Keratinocyte (primary cell): ENCODE data around the gene RITA1. TPM values are rescaled to one million over a fixed set of nuclear protein-coding genes. Genes with fewer than 3 reads are reported as not detected.

Source experiments
- DNase-seq: peaks from one replicate; pipeline ENCODE4 v3.0.0-alpha.2; 2011; ENCODE audit warnings: low read depth, missing footprints, low spot score
- FAIRE-seq: peaks from 2 replicates; lab custom pipeline; 2011; peaks lifted over from hg19 to GRCh38; lab: Jason Lieb, UNC
- H2AFZ ChIP-seq: 2 replicates; pipeline ENCODE4 v1.6.0; 2012; ENCODE audit warnings: low read length, control low read depth, inconsistent platforms; ENCODE audit not compliant: control insufficient read depth
- H3K27ac ChIP-seq: 2 replicates; pipeline ENCODE4 v1.5.1; 2011; ENCODE audit warnings: low read length; ENCODE audit not compliant: control insufficient read depth, insufficient read depth
- H3K27me3 ChIP-seq: 3 replicates; pipeline ENCODE4 v1.6.0; 2011; ENCODE audit warnings: low read length; ENCODE audit not compliant: control insufficient read depth, insufficient read depth; ENCODE audit errors: extremely low read depth
- H3K36me3 ChIP-seq, 2 experiments: 2 replicates in 1 of 2; 3 replicates in 1 of 2; pipeline ENCODE4 v1.5.1; 2011; ENCODE audit warnings: low read length in 2 of 2, mild to moderate bottlenecking in 1 of 2; ENCODE audit not compliant: control insufficient read depth in 2 of 2, insufficient read depth in 2 of 2; ENCODE audit errors: extremely low read depth in 1 of 2
- H3K4me1 ChIP-seq: 3 replicates; pipeline ENCODE4 v1.5.1; 2011; ENCODE audit warnings: low read length; ENCODE audit not compliant: control insufficient read depth, insufficient read depth; ENCODE audit errors: extremely low read depth
- H3K4me2 ChIP-seq: 3 replicates; pipeline ENCODE4 v1.6.0; 2011; ENCODE audit warnings: low read depth, low read length; ENCODE audit not compliant: control insufficient read depth, insufficient read depth; ENCODE audit errors: extremely low read depth
- H3K4me3 ChIP-seq, 3 experiments: fragments of 200-600 bp in 1 of 3; sonication (generic) in 1 of 3; 2 replicates in 2 of 3; 3 replicates in 1 of 3; pipeline ENCODE4 v1.5.1; 2011 to 2016; ENCODE audit warnings: low read length in 3 of 3, mild to moderate bottlenecking in 3 of 3, control low read depth in 2 of 3, inconsistent platforms in 1 of 3, low read depth in 1 of 3, mixed read lengths in 1 of 3, mixed run types in 1 of 3, moderate library complexity in 1 of 3; ENCODE audit not compliant: control insufficient read depth in 2 of 3, insufficient read depth in 2 of 3; ENCODE audit errors: extremely low read depth in 1 of 3
- H3K79me2 ChIP-seq: 2 replicates; pipeline ENCODE4 v1.6.0; 2012; ENCODE audit warnings: low read length; ENCODE audit not compliant: control insufficient read depth, insufficient read depth
- H3K9ac ChIP-seq: 3 replicates; pipeline ENCODE4 v1.6.0; 2011; ENCODE audit warnings: low read length; ENCODE audit not compliant: control insufficient read depth, insufficient read depth; ENCODE audit errors: extremely low read depth
- H3K9me1 ChIP-seq: 3 replicates; pipeline ENCODE4 v1.6.0; 2011; ENCODE audit warnings: low read length; ENCODE audit not compliant: control insufficient read depth, insufficient read depth; ENCODE audit errors: extremely low read depth
- H3K9me3 ChIP-seq: 2 replicates; pipeline ENCODE4 v1.5.1; 2012; ENCODE audit warnings: low read depth, low read length; ENCODE audit not compliant: control insufficient read depth
- H4K20me1 ChIP-seq: 3 replicates; pipeline ENCODE4 v1.6.0; 2011; ENCODE audit warnings: low read length; ENCODE audit not compliant: control insufficient read depth, insufficient read depth; ENCODE audit errors: extremely low read depth
- CTCF ChIP-seq, 3 experiments: IDR thresholded peaks in 1 of 3; conservative IDR thresholded peaks in 1 of 3; optimal IDR thresholded peaks in 1 of 3; 2 replicates in 2 of 3; 3 replicates in 1 of 3; pipeline versions ENCODE3 to v1.5.1; 2011; ENCODE audit warnings: low read length in 3 of 3, mild to moderate bottlenecking in 3 of 3, moderate library complexity in 2 of 3, control low read depth in 1 of 3, inconsistent platforms in 1 of 3; ENCODE audit not compliant: insufficient read depth in 2 of 3; ENCODE audit errors: extremely low read depth in 1 of 3
- EZH2 ChIP-seq: IDR thresholded peaks from one replicate; pipeline ENCODE4 v1.6.1; 2012; ENCODE audit warnings: inconsistent platforms, mild to moderate bottlenecking, low read length, moderate library complexity
- dilution Hi-C: fragments of 300-500 bp; cut with MboI; formaldehyde crosslinking; loops from one replicate; pipeline ENCODE4 v1.7.0; 2020; ENCODE audit warnings: low sequenced_read_pairs; ENCODE audit not compliant: extremely low pct_ligation_motif_present
- polyA plus RNA-seq, 5 experiments: library from polyadenylated mRNA; depleted of rRNA in 3 of 5; stranded (reverse) in 3 of 5; stranded (forward) in 1 of 5; unstranded in 1 of 5; fragments of >200 nt; gene quantifications; 1 replicate in 1 of 5; 2 replicates in 3 of 5; 3 replicates in 1 of 5; pipeline versions ENCODE4 v1.2.1 to v1.2.3, GENCODE V29; 2011 to 2012; ENCODE audit warnings: missing spikeins in 2 of 5, low read depth in 1 of 5, low replicate concordance in 1 of 5

The RITA1 gene
- polyA plus RNA-seq, 1 donor (not counting 4 experiments of a cell fraction or from before 2014, with no cell fraction given) = 11.8 TPM

GRCh38 chr12:113172185-113172584, 13.3 kb upstream of the RITA1 start:
- no peak overlapping the region for H3K9ac ChIP-seq
- dilution Hi-C loops = loop anchor here (25.0 kb wide), 1 partner anchor 110 kb away; the partner anchor contains the start of gene DTX1
- H3K9me1 ChIP-seq = no peaks in the 10 kb centered on the region
- FAIRE-seq (no peak), DNase-seq (no peak)
- no peak overlapping the region for H3K27ac ChIP-seq
- no peaks in the 10 kb centered on the region for H3K27me3 ChIP-seq
- no peak overlapping the region for H3K4me3 ChIP-seq
- H3K4me1 ChIP-seq = no peaks in the 10 kb centered on the region
- no peaks in the 10 kb centered on the region for H4K20me1 ChIP-seq
- H3K4me2 ChIP-seq = no peak overlapping the region
- TF ChIP-seq EZH2 (no peak), CTCF (optimal IDR thresholded peaks at IDR 0.05 in 1 of 3, IDR thresholded peaks at IDR 0.05 in 1 of 3, conservative IDR thresholded peaks at IDR 0.05 in 1 of 3; ENCODE audit: extremely low read depth in 1 of 3, insufficient read depth in 2 of 3, low read length in 3 of 3) (no peak)
- H3K79me2 ChIP-seq = no peaks in the 10 kb centered on the region
- H3K36me3 ChIP-seq = peaks cover 50 to 59% of the 10 kb centered on the region in 2 experiments
- no peaks in the 10 kb centered on the region for H3K9me3 ChIP-seq
- H2AFZ ChIP-seq = no peak overlapping the region

GRCh38 chr12:113173081-113173698, 12.3 kb upstream of the RITA1 start:
- H3K4me2 ChIP-seq = no peak overlapping the region
- H3K9me1 ChIP-seq = no peaks in the 10 kb centered on the region
- H3K4me3 ChIP-seq = no peak overlapping the region
- H4K20me1 ChIP-seq = peaks cover 2% of the 10 kb centered on the region
- dilution Hi-C loops = loop anchor here (25.0 kb wide), 1 partner anchor 111 kb away; the partner anchor contains the start of gene DTX1
- H3K27me3 ChIP-seq = no peaks in the 10 kb centered on the region
- H3K79me2 ChIP-seq = no peaks in the 10 kb centered on the region
- H3K27ac ChIP-seq = no peak overlapping the region
- H2AFZ ChIP-seq = no peak overlapping the region
- H3K9ac ChIP-seq = no peak overlapping the region
- FAIRE-seq (no peak), DNase-seq (no peak)
- peaks cover 52 to 69% of the 10 kb centered on the region in 2 experiments for H3K36me3 ChIP-seq
- TF ChIP-seq EZH2 (no peak), CTCF (optimal IDR thresholded peaks at IDR 0.05 in 1 of 3, IDR thresholded peaks at IDR 0.05 in 1 of 3, conservative IDR thresholded peaks at IDR 0.05 in 1 of 3; ENCODE audit: extremely low read depth in 1 of 3, insufficient read depth in 2 of 3, low read length in 3 of 3) (no peak)
- no peaks in the 10 kb centered on the region for H3K4me1 ChIP-seq
- H3K9me3 ChIP-seq = no peaks in the 10 kb centered on the region
